HuH-7.5 (cell line): ENCODE measurements around the gene ALDH1L1.
"Not testable (repeated sequence)": the region's sequence is repeated elsewhere in the genome, so short reads cannot be mapped to it uniquely, and the experiment has no call there.

ENCODE experiments used
- DNase-seq: peaks from one replicate; pipeline ENCODE4 v3.0.0; 2011; ENCODE audit warnings: low spot score

Gene ALDH1L1

DNA sequence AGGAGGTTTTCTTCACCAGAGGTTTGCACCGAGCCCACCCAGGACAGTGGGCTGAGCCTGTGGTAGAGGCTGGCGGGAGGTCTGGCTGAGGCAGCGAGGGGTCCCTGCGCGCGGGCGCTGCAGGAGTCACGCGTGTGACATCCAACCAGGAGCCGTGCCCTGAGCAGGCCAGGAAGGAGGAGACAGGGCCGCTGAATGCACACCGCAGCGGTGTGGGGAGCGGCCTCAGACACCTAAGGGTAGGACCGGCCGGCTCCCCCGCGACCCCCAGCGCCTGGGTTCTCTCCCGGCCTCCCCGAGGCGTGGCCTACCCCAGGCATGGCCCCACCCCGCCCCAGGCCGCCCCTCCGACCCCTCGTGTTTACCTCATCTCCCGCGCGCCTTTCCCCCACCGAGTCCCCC lies 96.9 kb downstream of the ALDH1L1 start:
- peak; percentile 66 for DNase-seq

DNA sequence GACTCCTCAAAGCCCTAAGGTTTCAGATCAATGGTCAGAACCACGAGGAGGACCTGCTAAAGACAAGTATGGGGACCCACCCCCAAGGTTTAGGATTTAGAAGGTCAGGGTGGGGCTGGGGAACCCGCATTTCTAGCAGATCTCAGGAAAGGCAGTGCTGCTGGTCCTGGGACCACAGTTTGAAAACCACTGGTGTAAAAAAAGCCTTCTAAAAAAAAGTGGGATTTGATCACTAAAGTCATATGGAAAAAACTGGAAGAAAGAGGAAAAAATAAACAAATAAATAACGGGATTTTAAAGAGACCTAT lies 97.3 kb downstream of the ALDH1L1 start:
- DNase-seq, result no peak

DNA sequence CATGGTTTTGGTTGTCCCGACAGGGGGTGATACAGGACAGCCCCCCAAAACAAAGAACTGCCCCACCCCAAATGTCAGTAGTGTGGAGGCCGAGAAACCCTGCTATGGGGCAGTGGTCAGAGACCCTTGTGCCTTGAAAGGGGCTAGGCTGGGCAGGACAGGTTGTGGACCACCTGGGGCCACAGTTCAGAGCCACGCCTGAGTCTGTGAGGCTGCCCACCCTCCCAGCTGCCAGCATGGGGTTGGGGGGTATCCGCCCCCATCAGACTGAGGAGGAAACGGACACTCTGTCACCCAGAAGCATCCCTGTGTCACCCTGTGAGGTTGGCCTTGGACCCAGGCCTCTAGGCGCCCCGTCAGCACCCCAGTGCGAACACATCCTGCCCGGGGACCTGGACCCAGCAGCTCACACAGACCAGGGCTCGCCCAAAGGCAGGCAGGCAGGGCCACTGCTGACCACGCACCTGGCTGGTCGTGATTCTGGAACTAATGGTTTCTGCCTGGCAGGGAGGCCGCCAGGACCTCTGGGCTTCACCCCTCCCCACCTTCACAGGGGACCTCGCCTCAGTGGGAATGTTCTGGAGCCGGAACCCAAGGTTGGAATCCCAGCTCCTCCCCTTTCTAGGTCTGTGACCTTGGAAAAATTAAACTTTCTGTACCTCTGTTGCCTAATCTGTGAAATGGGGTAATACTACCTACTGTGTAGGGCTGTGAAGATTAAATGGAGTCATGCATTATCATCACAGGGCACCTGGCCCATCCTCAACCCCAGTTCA lies 97.8 kb downstream of the ALDH1L1 start:
- DNase-seq, result no peak

DNA sequence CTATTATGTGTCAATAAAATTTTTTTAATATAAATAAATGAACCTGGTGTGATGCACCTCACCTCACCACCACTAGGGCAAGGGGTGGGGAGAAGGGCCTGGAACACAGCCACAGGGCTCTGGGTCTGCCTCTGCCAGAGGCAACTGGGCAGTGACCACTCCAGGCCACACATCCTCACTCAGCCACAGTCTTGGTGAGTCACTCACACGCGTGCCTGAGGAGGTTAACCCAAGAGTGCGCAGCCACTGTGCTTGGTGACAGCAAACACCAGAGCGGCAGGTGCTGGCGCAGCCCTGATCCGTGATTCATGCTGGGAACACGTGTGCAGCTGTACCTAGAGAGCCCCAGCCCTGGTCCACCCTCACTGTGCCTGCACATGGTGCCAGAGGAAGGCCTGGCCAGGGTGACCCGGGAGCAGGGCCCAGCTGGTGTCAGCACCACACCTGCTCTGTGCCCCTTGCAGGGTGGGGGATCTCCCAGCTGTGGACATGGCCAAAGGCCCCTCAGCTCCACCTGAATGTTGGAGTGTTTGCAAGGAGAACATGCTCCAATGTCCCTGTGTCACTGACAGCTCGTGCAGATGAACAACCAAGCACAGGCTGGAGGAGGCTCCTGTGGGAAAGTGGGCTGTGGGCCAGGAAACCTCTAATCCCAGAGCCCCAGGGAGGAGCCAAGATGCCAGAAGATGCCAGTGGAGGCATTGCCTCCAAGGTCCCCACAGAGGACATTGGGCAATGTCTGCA lies 98.6 kb downstream of the ALDH1L1 start:
- DNase-seq, result no peak

DNA sequence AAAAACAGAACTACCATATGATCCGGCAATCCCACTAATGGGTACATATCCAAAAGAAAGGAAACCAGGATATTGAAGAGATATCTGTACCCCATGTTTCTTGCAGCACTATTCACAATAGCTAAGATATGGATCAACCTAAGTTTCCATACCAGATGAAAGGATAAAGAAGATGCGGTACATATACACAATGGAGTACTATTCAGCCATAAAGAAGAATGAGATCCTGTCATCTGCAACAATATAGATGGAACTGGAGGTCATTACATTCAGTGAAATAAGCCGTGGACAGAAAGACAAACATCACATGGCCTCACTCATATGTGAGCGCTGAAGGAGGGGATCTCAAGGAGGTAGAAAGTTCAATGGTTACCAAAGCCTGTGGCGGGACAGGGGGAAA lies 99.4 kb downstream of the ALDH1L1 start:
- no peak for DNase-seq

DNA sequence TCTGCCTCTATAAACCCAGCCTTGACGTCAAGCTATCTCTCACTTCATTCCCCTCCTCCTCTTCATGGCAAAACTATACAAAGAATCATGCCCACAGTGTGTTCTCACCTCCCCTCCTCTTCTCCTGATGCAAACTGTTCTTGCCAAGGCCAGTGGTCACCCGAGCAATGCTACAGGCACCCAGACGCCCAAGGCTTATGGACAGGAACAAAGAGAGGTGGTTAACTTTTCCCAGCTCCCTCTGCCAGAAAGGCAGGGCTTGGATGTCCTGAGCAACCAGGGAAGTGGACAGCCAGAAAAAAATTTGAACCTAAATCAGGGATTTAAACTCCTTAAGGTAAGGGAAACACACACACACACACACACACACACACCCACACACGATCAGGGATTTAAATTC lies 101.5 kb downstream of the ALDH1L1 start:
- no peak for DNase-seq

DNA sequence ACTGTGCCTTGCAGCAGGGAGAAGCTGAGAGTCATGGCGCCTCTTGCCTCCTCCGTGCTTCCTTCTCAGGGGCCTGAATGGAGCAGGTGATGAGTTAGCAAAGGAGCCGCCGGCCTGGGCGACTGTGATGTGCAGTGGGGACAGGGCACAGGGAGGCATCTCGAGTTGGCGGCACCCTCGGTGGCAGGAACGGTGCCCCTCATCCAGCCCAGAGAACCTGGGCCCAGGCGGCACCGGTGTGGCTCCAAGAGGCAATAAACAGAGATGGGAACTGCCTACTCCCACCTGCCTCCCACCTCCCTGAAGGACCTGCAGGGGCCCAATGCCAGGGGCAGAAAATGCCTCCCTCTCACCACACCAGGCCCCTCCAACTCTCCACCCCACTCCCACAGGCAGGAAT lies 102.6 kb downstream of the ALDH1L1 start:
- DNase-seq, result no peak

DNA sequence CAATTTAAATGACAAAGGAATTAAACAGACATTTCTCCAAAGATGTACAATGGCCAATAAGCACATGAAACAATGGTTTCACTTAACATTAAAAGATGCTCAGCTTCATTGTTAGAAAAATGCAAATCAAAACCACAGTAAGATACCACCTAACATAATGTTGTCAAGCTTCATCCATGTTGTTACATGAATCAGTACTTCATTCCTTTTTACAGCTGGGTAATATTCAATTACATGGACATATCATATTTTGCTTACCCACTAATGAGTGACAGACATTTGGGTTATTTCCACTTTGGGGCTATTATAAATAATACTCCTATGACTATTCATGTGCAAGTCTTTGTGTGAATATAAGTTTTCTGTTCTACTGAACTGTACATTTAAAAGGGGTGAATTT lies 104.2 kb downstream of the ALDH1L1 start:
- no peak for DNase-seq

DNA sequence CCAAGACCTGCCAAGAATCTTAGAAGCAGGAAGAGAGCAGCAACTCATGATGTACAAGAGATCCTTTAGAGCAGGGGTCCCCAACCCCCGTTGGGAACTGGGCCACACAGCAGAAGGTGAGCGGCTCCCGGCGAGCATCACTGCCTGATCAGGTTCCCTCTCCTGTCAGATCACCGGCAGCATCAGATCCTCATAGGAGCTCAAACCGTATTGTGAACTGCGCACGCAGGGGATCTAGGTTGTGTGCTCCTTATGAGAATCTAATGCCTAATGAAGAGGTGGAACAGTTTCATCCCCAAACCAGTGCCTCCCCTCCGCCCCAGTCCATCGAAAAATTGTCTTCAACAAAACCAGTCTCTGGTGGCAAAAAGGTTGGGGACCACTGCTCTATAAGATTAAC lies 110.2 kb downstream of the ALDH1L1 start:
- DNase-seq, result no peak

DNA sequence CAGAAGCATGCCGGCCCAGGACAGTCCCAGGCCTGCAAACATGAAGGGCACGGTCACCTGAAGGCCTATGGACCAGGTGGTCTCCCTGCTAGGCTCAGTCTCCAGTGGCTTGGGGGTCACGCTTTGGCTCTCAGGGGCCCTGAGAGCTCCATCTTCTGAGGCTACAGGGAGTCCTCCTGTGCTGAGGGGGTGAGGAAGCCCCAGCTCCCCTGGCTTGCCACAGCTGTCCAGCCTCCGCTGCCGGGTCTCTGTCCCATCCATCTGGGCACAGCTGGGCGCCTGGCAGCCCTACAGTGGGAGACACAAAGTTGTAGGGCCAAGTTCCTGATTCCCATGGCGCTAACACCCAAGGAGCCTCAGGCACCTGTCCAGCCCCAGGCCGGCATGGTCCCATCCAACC lies 112.4 kb downstream of the ALDH1L1 start:
- DNase-seq, result no peak

DNA sequence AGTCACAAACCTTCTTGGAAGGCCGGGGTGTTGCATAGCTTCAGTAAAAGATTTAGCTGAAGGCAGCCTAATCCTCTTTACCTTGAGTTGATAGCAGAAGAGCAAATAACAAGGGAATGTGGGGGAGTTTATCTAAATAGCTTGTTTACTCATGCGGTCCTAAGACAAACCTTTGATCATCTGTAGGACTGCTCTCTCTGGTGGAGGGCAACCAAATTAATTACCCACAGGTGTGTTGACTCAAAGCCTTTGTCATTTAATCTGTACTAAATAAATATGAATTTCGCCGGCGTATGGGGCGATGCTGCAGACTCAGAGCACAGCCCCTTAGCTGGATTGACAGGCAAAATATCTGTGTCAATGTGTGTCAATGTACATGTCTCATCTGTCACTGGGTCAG lies 113.7 kb downstream of the ALDH1L1 start:
- DNase-seq, result not testable (repeated sequence)

DNA sequence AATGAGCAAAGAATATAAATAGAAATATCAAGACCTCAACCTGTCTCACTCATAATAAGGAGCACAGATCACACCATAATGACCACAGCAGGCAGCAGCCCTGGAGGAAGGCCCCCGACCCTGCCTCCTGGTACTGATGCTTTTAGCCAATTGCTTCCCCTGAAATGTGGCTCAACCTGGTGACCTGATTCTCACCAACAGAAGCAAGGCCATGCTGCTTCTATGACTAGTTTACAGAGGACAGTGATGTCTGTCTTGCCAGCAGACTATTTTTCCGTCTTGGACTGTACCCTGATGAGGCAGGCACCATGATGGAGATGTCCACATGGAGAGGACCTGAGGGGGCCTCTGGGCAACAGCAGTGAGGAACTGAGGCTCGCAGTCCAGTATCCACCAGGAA lies 114.5 kb downstream of the ALDH1L1 start:
- no peak for DNase-seq

DNA sequence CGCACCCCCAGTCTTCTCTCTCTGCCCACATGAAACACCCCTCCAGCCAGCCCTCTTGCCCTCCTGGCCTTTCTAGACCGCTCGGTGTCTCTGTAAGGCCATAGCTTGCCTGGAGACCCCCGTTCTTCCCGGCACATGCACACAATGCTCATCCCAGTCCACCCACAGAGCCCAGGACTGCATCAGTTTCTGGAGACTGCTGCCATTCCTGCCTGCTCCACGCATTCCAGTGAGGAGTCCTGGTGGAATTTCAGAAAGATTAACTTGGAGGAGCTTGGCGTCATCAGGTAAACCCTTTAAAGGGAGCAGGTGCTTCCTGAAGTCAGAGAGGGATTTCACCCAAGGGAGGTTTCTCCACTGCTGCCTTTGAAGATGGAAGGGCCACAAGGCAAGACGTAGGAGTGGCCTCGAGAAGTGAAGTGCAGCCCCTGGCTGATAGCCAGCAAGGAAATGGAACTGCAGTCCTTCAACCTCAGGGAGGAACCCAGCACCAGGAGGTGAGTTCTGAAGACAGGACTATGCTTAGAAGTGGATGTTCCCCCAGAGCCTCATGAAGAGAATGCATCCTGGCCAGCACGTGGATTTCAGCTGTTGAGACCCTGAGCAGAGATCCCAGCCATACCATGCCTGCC lies 115.6 kb downstream of the ALDH1L1 start:
- no peak for DNase-seq

DNA sequence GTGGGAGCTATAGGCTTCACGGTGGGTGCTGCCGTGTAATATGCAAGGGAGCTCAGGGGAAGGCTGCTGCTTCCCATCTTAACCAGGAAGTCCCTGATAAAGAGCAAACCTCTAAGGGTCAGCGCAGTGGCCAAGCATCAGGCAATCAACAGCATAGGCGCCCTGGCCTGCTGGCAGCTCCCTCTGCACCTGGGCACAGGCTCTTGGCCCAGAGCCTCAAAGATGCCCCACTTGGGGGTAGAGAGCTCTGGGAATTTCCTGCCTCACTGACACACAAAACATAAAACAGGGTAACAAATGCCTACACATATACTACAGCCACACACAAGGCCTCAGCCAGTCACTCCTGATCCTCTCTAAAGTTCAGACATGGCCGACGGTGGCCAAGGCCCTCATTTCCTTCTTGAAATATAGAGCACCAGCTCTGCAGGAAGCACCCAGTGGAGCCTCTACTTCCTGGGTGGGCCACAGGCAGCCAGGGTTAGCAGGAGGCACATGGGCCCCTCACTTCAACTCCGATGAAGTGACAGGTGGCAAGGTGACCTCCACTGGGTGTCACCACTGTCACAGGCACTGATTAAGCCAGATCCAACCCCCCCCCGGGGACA lies 116.9 kb downstream of the ALDH1L1 start:
- no peak for DNase-seq

DNA sequence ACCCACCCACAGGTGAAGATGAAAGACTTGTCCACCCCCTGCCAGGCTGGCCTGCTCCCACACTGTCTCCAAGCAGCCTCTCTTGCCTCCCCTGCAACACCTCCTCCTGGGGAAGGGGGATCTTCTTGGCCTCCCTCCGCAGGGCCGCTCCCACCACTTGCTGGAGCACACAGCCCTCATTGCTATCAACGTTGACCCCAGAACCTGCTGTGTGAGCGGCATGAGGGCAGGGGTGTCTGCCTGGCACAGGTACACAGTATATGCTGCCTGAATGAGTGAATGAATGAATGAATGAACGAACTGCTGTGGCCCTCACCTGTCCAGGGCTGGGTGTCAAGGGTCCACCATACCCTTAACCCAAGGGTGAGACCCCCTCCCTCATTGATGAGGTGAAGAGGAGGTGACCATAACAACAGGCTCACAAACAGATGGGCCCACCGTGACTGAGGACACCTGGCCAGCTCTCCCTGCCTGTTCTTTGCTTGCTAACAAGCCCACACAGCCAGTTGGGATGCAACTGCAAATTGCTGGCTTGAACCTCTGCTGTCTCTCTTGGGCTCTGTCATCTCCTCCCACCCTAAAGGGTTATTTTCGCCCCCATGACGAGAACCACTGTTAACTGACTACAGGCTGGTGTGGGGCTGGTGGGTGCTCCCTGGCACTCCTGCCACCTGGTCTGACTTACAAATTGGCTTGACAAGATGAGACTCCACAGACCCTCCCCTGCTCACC lies 118.9 kb downstream of the ALDH1L1 start:
- no peak for DNase-seq

DNA sequence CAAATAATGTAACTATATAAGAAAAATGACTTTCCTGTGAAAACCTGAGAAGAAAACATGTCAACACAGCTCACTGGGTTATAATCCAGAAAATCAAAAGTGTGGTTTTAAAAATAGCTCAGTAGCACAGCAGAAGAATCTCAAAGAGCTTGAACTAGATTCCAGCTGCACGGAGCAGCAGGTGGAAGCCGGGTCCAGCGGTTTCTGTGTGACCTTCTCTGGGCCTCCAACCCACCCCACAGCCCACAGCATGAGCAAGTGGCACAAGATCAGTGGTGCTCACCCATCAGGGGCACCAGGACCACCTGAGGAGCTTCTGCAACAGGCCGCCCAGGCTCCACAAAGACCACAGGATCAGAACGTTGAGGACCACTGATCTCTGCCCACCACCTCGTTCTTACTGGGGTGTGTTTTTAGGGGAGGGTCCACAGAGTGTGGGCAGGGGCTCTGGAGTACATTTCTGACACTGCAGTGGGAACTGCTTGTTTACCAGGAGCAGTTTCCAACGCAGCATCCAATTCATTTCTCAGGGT lies 119.7 kb downstream of the ALDH1L1 start:
- no peak for DNase-seq

DNA sequence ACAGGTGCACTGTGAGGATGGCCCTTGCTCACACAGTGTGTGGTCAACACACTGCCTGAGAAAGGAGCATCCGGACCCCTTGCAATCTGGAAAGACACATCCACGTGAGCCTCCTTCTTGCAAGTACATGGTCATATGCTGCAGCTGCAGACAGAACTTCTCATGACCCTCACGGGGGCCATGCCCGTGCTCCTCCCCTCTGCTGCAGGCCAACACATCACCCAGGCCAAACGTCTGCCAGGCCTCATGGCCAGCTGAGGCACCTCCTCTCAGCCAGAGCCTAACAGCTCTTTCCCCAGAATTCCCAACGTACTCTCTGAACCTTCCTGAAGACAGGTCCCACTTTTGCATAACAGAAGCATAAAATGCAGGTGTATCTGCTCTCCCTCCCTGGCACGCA lies 121.7 kb downstream of the ALDH1L1 start:
- DNase-seq, result no peak

DNA sequence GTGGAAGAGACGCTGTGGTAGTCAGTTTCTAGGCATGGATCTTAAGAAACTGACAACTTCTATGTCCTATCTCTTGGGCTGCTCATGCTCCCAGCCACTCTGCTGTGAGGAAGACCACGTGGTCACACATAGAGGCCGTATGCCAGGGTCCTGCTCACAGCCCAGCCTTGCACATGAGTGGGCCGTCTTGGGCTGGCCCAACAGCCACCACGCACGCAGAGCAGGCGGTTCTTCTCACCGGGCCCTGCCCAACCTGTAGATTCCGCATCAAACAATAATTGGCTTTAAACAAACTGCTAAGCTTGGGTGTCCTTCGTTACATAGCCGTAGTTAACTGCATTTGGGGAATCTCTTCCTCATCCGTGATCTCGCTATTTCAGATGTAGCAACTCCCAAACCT lies 122.5 kb downstream of the ALDH1L1 start:
- no peak for DNase-seq

DNA sequence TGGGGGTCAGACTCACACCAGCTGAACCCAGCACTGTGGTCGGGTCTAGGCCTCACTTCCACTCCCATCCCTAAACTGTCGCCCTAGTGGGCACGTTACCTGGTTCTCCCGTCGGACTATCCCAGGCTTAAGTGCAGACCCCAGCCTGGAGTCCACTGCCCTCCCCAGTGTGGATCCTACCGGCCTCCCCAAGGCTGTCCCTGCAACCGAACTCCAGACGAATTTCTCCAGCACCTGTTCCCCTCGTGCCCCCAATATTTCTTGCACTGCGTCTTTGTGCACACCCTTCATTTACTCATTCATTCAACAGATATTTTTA lies 122.9 kb downstream of the ALDH1L1 start:
- DNase-seq, result no peak

DNA sequence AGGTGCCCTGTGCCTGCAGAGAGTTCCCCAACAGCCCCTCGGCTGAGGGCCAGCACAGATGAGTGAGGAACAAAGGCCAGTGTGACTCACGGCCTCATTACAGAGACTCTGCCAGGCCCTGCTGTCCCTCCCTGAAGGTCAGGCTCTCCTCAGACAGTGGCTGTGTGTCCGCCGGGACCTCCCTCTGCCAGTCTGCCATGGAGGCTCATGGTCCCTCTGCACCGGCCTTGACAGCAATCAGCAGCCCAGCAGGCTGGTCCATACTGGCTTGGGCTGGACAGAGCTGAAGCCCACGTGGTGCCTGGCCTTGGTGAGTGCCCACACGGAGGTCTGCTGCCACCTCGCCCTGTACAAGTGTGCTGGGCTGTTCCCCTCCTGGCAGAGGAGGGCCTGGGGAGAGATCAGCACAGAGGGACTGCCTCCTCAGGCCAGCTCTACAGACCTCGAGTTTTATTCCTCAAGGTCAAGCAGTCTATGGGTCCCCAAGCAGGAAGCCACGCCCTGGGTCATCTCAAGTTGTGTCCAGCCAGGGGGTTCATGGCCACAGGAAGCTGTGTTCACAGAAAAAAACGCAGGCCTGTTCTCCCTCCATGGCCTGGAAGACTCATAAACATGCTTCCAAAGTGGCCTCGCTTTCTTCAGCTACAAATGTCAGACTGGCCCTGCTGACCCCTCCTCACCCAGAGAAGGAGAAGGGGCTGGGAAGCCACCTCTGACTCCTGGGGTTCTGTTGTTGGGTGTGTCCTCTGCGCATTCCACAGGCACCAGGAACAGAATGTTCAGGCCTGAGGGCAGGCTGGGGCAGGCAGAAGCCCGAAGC lies 123.5 kb downstream of the ALDH1L1 start:
- DNase-seq, result no peak

DNA sequence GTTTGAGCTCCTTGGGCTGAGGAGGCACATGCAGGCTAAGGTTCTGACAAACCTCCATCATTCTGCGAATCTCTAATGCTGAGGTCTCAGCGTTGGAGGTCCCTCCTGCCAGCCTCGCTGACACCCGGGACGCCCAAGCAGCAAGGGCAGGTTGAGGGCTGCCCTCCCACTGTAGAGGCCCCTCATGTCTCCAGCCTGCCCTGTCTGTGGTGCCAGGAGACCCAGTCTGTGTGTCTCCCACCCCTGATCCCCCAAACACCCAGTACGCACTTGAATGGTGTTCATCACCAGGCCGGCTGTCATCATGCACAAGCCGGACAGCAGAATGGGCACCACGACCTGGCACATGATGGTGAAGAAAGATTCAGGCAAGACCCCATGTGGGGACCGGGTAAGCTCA lies 124.3 kb downstream of the ALDH1L1 start:
- DNase-seq, result no peak
